ENCODE results near the gene CORT. TPM values are rescaled to one million over a fixed set of nuclear protein-coding genes. Genes with fewer than 3 reads are reported as not detected.
"Not testable (repeated sequence)": the region's sequence is repeated elsewhere in the genome, so short reads cannot be mapped to it uniquely, and the experiment has no call there.

CORT gene
- total RNA-seq, 1 experiment from 2014 or later: not detected

DNA sequence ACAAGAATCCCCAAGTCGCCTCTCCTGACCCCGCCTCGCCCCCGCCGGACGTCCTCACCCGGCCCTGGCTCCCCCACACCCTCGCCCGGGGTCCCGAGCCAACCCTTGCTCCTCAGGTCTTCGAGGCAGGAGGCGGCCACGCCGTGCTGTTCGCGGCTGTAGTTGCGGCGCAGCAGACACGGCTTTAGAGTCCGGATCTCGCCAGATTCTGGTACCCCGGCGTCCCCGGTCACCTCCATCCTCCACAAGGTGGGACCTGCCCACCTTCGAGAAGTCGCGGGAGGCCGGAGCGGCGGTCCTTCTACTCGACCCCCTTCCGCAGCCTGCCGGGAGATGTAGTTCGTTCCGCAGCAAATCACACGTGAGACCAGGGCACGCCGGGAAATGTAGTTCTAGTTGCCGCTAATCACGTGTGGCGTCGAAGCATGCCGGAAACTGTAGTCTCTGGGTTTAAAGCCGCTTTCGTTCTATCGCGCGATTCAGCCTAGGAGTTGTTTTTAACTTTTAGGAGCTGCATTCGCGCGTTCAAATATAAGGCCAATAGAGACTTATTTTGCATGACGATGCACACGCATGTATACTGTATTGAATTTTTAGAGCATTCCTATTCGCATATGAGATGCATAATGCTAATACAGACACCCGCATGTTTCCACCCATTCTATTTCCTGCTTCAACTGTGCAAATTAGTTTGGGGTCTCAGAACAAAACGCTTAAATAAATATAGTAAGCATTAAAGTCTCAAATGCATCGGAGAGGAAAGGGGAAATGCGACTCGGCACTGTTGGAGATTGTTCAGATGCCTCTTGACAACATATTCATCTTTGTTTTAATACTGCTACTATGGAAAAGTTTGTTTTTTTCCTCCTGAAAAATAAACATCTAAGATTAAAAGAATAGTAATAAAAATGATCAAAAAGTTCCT, 22.7 kb downstream of the CORT start, which contains the start of gene DFFA:
Gene DFFA, minus strand, starts transcription at position 310 of the 925 bp plus-strand sequence. Its CDS starts 71 bp downstream, at position 239.
- CTCF ChIA-PET: interaction anchor here (0.6 kb wide), 1 partner anchor 17 kb away, joined by 4 read pairs; no protein-coding TSS in a partner anchor
- no TSS peak for BruUV-seq (replicated peaks)
- H3K4me1 Mint-ChIP-seq (ENCODE audit: low read depth, unreplicated experiment): peaks cover 14% of the 10 kb centered on the region
- H3K36me3 Mint-ChIP-seq (ENCODE audit: insufficient read depth, unreplicated experiment): peaks cover 41% of the 10 kb centered on the region
- intact Hi-C loops (cut with micrococcal nuclease; ENCODE audit: unreplicated experiment): no loop called here
- DNase-seq: peak; percentile 93 to 96
- 0 out of 2 replicates have a peak, but pooled peaks cover 4% of the 10 kb centered on the region for H3K4me1 ChIP-seq
- peak within 1 kb of the TSS; percentile 94 for H3K4me3 Mint-ChIP-seq (ENCODE audit: unreplicated experiment)
- POLR2A ChIA-PET: interaction anchor here (0.5 to 0.7 kb wide), 10 partner anchors 13 to 627 kb away, joined by 3 to 10 read pairs (median 5); partner anchors contain the start of gene EXOSC10
- no peaks in the 10 kb centered on the region for H3K27me3 Mint-ChIP-seq (ENCODE audit: insufficient read depth, unreplicated experiment)
- H3K27me3 ChIP-seq (replicated peaks; ENCODE audit: control insufficient read depth, insufficient read depth, low read length): no peaks in the 10 kb centered on the region
- H3K27ac Mint-ChIP-seq (ENCODE audit: unreplicated experiment): peak within 1 kb of the TSS; percentile 95
- TF ChIP-seq, protein P1, sequence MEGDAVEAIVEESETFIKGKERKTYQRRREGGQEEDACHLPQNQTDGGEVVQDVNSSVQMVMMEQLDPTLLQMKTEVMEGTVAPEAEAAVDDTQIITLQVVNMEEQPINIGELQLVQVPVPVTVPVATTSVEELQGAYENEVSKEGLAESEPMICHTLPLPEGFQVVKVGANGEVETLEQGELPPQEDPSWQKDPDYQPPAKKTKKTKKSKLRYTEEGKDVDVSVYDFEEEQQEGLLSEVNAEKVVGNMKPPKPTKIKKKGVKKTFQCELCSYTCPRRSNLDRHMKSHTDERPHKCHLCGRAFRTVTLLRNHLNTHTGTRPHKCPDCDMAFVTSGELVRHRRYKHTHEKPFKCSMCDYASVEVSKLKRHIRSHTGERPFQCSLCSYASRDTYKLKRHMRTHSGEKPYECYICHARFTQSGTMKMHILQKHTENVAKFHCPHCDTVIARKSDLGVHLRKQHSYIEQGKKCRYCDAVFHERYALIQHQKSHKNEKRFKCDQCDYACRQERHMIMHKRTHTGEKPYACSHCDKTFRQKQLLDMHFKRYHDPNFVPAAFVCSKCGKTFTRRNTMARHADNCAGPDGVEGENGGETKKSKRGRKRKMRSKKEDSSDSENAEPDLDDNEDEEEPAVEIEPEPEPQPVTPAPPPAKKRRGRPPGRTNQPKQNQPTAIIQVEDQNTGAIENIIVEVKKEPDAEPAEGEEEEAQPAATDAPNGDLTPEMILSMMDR (IDR thresholded peaks at IDR 0.05; ENCODE audit: insufficient read depth in 1 of 2, low read depth in 1 of 2, low read length in 1 of 2, severe bottlenecking in 1 of 2, unreplicated experiment in 1 of 2): no peak
- no peaks in the 10 kb centered on the region for H3K9me3 ChIP-seq
- H3K4me3 ChIP-seq (ENCODE audit: low read depth, low read length): peak within 1 kb of the TSS; percentile 58
- H3K36me3 ChIP-seq (ENCODE audit: control insufficient read depth, insufficient read depth, low read length): no peaks in the 10 kb centered on the region
- H3K9me3 Mint-ChIP-seq (ENCODE audit: unreplicated experiment): no peaks in the 10 kb centered on the region

DNA sequence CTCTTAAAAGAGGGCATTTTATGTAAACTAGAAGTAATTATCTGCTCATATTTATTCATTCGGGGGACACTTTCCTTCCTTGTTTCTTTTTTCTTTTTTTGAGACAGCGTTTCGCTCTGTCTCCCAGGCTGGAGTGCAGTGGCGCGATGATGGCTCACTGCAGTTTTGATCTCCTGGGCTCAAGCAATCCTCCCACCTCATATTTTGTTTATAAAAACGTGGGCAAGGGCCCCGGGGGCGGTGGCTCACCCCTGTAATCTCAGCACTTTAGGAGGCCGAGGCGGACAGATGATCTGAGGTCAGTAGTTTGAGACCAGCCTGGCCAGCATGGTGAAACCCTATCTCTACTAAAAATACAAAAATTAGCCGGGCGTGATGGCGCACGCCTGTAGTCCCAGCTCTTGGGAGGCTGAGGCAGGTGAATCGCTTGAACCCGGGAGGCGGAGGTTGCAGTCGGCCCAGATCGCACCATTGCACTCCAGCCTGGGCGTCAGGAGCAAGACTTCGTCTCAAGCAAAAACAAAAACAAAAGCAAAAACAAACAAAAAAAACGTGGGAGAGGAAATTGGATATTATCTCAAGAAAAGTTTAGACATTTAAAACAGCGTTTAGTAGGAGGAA, 23.4 kb downstream of the CORT start:
- H3K27ac Mint-ChIP-seq (ENCODE audit: unreplicated experiment): no peak overlapping the region
- peaks cover 35% of the 10 kb centered on the region for H3K36me3 Mint-ChIP-seq (ENCODE audit: insufficient read depth, unreplicated experiment)
- H3K9me3 ChIP-seq: no peaks in the 10 kb centered on the region
- no peaks in the 10 kb centered on the region for H3K27me3 ChIP-seq (replicated peaks; ENCODE audit: control insufficient read depth, insufficient read depth, low read length)
- no peak for DNase-seq
- TF ChIP-seq, protein P1 (IDR thresholded peaks at IDR 0.05; ENCODE audit: insufficient read depth in 1 of 2, low read depth in 1 of 2, low read length in 1 of 2, severe bottlenecking in 1 of 2, unreplicated experiment in 1 of 2): no peak
- H3K4me3 ChIP-seq (ENCODE audit: low read depth, low read length): no peak overlapping the region
- no peaks in the 10 kb centered on the region for H3K36me3 ChIP-seq (ENCODE audit: control insufficient read depth, insufficient read depth, low read length)
- ChIA-PET CTCF (interaction anchor here (0.6 kb wide), 1 partner anchor 16 kb away, joined by 4 read pairs; no protein-coding TSS in a partner anchor), POLR2A (interaction anchor here (0.5 to 0.7 kb wide), 9 partner anchors 14 to 626 kb away, joined by 3 to 10 read pairs (median 5); partner anchors contain the start of gene EXOSC10)
- no TSS peak for BruUV-seq (replicated peaks)
- H3K4me3 Mint-ChIP-seq (ENCODE audit: unreplicated experiment): peak overlapping the region; percentile 94
- H3K27me3 Mint-ChIP-seq (ENCODE audit: insufficient read depth, unreplicated experiment): no peaks in the 10 kb centered on the region
- 0 out of 2 replicates have a peak, but pooled peaks cover 4% of the 10 kb centered on the region for H3K4me1 ChIP-seq
- peaks cover 7% of the 10 kb centered on the region for H3K4me1 Mint-ChIP-seq (ENCODE audit: low read depth, unreplicated experiment)
- intact Hi-C loops (cut with micrococcal nuclease; ENCODE audit: unreplicated experiment): no loop called here
- no peaks in the 10 kb centered on the region for H3K9me3 Mint-ChIP-seq (ENCODE audit: unreplicated experiment)

DNA sequence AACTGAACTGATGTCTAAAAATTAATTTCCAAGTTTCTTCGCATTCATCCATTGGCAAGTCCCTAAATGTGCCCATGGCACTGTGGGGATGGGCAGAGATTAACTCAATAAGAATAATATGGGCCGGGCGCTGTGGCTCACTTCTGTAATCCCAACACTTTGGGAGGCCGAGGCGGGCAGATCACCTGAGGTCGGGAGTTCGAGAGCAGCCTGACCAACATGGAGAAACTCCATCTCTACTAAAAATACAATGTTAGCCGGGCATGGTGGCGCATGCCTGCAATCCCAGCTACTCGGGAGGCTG, 24.4 kb downstream of the CORT start:
- H3K27me3 Mint-ChIP-seq (ENCODE audit: insufficient read depth, unreplicated experiment); BruUV-seq (replicated peaks); H3K9me3 Mint-ChIP-seq (ENCODE audit: unreplicated experiment); H3K27me3 ChIP-seq (replicated peaks; ENCODE audit: control insufficient read depth, insufficient read depth, low read length); H3K36me3 ChIP-seq (ENCODE audit: control insufficient read depth, insufficient read depth, low read length); DNase-seq; POLR2A ChIA-PET; H3K4me1 ChIP-seq; H3K9me3 ChIP-seq: not testable (repeated sequence)
- intact Hi-C loops (cut with micrococcal nuclease; ENCODE audit: unreplicated experiment): loop anchor here (2.0 kb wide), 2 partner anchors 21 to 75 kb away; partner anchors contain the start of gene PGD
- CTCF ChIA-PET: interaction anchor here (0.7 kb wide), 1 partner anchor 220 kb away, joined by 3 read pairs; no protein-coding TSS in a partner anchor
- H3K4me3 ChIP-seq (ENCODE audit: low read depth, low read length): peak overlapping the region; percentile 92
- peak overlapping the region; percentile 89 for H3K27ac Mint-ChIP-seq (ENCODE audit: unreplicated experiment)
- H3K4me1 Mint-ChIP-seq (ENCODE audit: low read depth, unreplicated experiment): peaks cover 11% of the 10 kb centered on the region
- H3K36me3 Mint-ChIP-seq (ENCODE audit: insufficient read depth, unreplicated experiment): peaks cover 25% of the 10 kb centered on the region
- H3K4me3 Mint-ChIP-seq (ENCODE audit: unreplicated experiment): peak overlapping the region; percentile 98
